ENCODE data around the gene C20orf144.
"Not testable (repeated sequence)": the region's sequence is repeated elsewhere in the genome, so short reads cannot be mapped to it uniquely, and the experiment has no call there.

Gene C20orf144

DNA sequence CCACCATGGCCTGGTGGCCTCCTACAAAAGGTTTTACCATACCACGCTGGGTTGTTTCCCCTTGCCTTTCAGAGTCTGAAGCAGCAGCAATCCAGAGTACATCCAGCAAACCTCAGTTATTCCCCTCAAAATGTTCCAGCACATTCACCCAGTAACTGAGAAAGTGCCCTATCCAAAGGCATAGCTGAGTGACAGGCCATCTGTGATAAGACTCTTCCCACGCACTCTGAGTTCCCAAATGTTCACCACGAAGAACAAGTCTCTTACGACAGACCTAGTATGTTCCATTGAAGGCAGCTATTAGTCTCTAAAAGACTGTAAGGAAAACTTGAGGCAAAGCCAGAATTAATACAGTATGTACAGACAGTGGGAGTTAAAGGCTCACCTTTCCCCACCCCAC is 31.6 kb upstream of the C20orf144 start:
- Histone ChIP-seq H3K18ac (ENCODE audit: low read depth in 1 of 2, low read length in 2 of 2) (no peak overlapping the region), H3K9ac (ENCODE audit: low read length) (no peak overlapping the region), H3K4ac (ENCODE audit: low read depth in 1 of 2, low read length in 2 of 2) (no peak overlapping the region), H3K23ac (ENCODE audit: low read length in 2 of 2) (no peak overlapping the region), H3K9me3 (ENCODE audit: control insufficient read depth, low read length) (no peaks in the 10 kb centered on the region), H2BK5ac (ENCODE audit: low read depth, low read length, poor library complexity, severe bottlenecking) (no peak overlapping the region), H4K8ac (ENCODE audit: low read length) (no peak overlapping the region), H2BK15ac (ENCODE audit: low read depth, poor library complexity, severe bottlenecking) (no peak overlapping the region), H3K27ac (ENCODE audit: low read length, poor library complexity, severe bottlenecking) (no peak overlapping the region), H2BK120ac (ENCODE audit: low read depth, low read length) (no peak overlapping the region), H3K4me2 (ENCODE audit: low read length, poor library complexity, severe bottlenecking) (no peak overlapping the region), H2BK12ac (ENCODE audit: low read length in 2 of 2) (no peak overlapping the region), H3K79me1 (replicated peaks; ENCODE audit: low read length, poor library complexity, severe bottlenecking) (no peaks in the 10 kb centered on the region), H3K4me3 (ENCODE audit: insufficient read depth in 1 of 2, low read depth in 1 of 2, low read length in 2 of 2) (no peak overlapping the region), H3K14ac (ENCODE audit: low read length in 2 of 2) (no peak overlapping the region), H3K36me3 (ENCODE audit: control insufficient read depth in 1 of 2, insufficient read depth in 2 of 2, low read depth in 1 of 2, low read length in 2 of 2) (peaks cover 37 to 79% of the 10 kb centered on the region in 2 experiments), H2AFZ (ENCODE audit: low read depth, low read length) (no peak overlapping the region), H3K4me1 (ENCODE audit: control insufficient read depth, insufficient read depth, low read depth, low read length) (no peaks in the 10 kb centered on the region), H3K27me3 (ENCODE audit: control insufficient read depth in 1 of 2, insufficient read depth in 1 of 2, low read length in 2 of 2) (no peaks in the 10 kb centered on the region), H4K91ac (ENCODE audit: low read length) (no peak overlapping the region), H2AK5ac (ENCODE audit: low read length, severe bottlenecking) (no peak overlapping the region)
- 100% methylated on average over 2 of the region's 4 CpGs for WGBS
- no peak for DNase-seq

DNA sequence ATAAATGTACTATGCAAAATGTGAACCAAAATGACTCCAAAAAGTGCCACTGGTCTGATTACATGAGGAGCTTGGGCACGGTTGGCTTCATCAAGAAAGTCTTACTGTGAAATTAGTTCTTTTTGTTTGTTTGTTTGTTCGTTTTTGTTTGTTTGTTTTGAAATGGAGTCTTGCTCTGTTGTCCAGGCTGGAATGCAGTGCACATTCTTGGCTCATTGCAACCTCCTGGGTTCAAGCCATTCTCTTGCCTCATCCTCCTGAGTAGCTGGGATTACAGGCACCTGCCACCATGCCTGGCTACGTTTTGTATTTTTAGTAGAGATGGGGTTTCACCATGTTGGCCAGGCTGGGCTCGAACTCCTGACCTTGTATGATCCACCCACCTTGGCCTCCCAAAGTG is 30.2 kb upstream of the C20orf144 start:
- not testable (repeated sequence) for H2BK12ac ChIP-seq (ENCODE audit: low read length in 2 of 2); H3K4me3 ChIP-seq (ENCODE audit: insufficient read depth in 1 of 2, low read depth in 1 of 2, low read length in 2 of 2); H3K4me1 ChIP-seq (ENCODE audit: control insufficient read depth, insufficient read depth, low read depth, low read length); H3K27me3 ChIP-seq (ENCODE audit: control insufficient read depth in 1 of 2, insufficient read depth in 1 of 2, low read length in 2 of 2); H3K27ac ChIP-seq (ENCODE audit: low read length, poor library complexity, severe bottlenecking); H3K18ac ChIP-seq (ENCODE audit: low read depth in 1 of 2, low read length in 2 of 2); H2AK5ac ChIP-seq (ENCODE audit: low read length, severe bottlenecking); H4K91ac ChIP-seq (ENCODE audit: low read length); H2AFZ ChIP-seq (ENCODE audit: low read depth, low read length); H2BK120ac ChIP-seq (ENCODE audit: low read depth, low read length); H2BK5ac ChIP-seq (ENCODE audit: low read depth, low read length, poor library complexity, severe bottlenecking); H2BK15ac ChIP-seq (ENCODE audit: low read depth, poor library complexity, severe bottlenecking); H3K4ac ChIP-seq (ENCODE audit: low read depth in 1 of 2, low read length in 2 of 2); H3K9ac ChIP-seq (ENCODE audit: low read length); DNase-seq; H3K23ac ChIP-seq (ENCODE audit: low read length in 2 of 2); H3K9me3 ChIP-seq (ENCODE audit: control insufficient read depth, low read length); H3K4me2 ChIP-seq (ENCODE audit: low read length, poor library complexity, severe bottlenecking); H4K8ac ChIP-seq (ENCODE audit: low read length); H3K79me1 ChIP-seq (replicated peaks; ENCODE audit: low read length, poor library complexity, severe bottlenecking); H3K14ac ChIP-seq (ENCODE audit: low read length in 2 of 2)
- H3K36me3 ChIP-seq (ENCODE audit: control insufficient read depth in 1 of 2, insufficient read depth in 2 of 2, low read depth in 1 of 2, low read length in 2 of 2) = peaks cover 34 to 76% of the 10 kb centered on the region in 2 experiments
- WGBS = 87% methylated on average over 3 of the region's 4 CpGs

DNA sequence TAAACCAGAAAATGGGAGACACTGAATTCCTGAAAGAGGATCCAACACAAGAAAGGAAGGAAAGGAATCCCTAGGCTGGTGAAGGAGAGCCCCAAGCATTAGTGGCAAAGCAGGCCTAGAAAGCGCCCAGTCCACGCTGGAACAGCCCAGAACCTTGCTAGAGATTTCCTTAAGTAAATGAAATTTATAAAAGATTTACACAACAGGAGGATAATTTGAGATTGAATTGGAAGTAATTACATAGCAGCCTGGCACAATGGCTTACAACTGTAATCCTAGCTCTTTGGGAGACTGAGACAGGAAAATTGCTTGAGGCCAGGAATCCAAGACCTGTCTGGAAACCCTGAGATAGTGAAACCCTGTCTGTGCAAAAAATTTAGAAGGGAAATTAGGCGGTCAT is 26.8 kb upstream of the C20orf144 start:
- Histone ChIP-seq H2AFZ (ENCODE audit: low read depth, low read length) (no peak overlapping the region), H3K9me3 (ENCODE audit: control insufficient read depth, low read length) (no peaks in the 10 kb centered on the region), H3K4ac (ENCODE audit: low read depth in 1 of 2, low read length in 2 of 2) (no peak overlapping the region), H4K8ac (ENCODE audit: low read length) (no peak overlapping the region), H2BK120ac (ENCODE audit: low read depth, low read length) (no peak overlapping the region), H3K18ac (ENCODE audit: low read depth in 1 of 2, low read length in 2 of 2) (no peak overlapping the region), H3K4me2 (ENCODE audit: low read length, poor library complexity, severe bottlenecking) (no peak overlapping the region), H3K4me3 (ENCODE audit: insufficient read depth in 1 of 2, low read depth in 1 of 2, low read length in 2 of 2) (no peak overlapping the region), H2AK5ac (ENCODE audit: low read length, severe bottlenecking) (no peak overlapping the region), H3K36me3 (ENCODE audit: control insufficient read depth in 1 of 2, insufficient read depth in 2 of 2, low read depth in 1 of 2, low read length in 2 of 2) (peaks cover 27 to 73% of the 10 kb centered on the region in 2 experiments), H2BK15ac (ENCODE audit: low read depth, poor library complexity, severe bottlenecking) (no peak overlapping the region), H3K27ac (ENCODE audit: low read length, poor library complexity, severe bottlenecking) (no peak overlapping the region), H3K27me3 (ENCODE audit: control insufficient read depth in 1 of 2, insufficient read depth in 1 of 2, low read length in 2 of 2) (no peaks in the 10 kb centered on the region), H3K14ac (ENCODE audit: low read length in 2 of 2) (no peak overlapping the region), H3K79me1 (replicated peaks; ENCODE audit: low read length, poor library complexity, severe bottlenecking) (no peaks in the 10 kb centered on the region), H3K4me1 (ENCODE audit: control insufficient read depth, insufficient read depth, low read depth, low read length) (no peaks in the 10 kb centered on the region), H3K9ac (ENCODE audit: low read length) (no peak overlapping the region), H4K91ac (ENCODE audit: low read length) (no peak overlapping the region), H3K23ac (ENCODE audit: low read length in 2 of 2) (no peak overlapping the region), H2BK12ac (ENCODE audit: low read length in 2 of 2) (no peak overlapping the region), H2BK5ac (ENCODE audit: low read depth, low read length, poor library complexity, severe bottlenecking) (no peak overlapping the region)
- 100% methylated on average over 1 of the region's 3 CpGs for WGBS
- DNase-seq = no peak

DNA sequence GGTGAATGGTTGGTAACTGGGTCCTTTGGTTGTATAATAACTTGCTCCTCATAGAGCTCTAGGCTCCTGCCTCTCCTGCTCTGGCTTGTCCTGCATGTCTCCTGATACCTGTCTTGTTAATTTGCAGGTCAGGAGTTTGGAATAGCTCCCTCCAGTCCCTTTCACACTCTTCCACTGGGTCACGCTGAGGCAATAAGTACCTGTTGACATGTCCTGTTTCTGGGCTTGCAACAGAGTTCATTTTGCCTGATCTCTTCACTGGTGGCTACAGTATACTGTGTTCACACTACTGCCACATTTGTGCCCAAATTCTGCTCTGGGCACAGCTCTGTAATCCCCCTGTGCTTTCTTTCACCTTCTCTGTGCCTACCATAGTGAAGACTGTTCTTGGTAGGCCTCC is 25.4 kb upstream of the C20orf144 start:
- H3K27ac ChIP-seq (ENCODE audit: low read length, poor library complexity, severe bottlenecking) = no peak overlapping the region
- H3K27me3 ChIP-seq (ENCODE audit: control insufficient read depth in 1 of 2, insufficient read depth in 1 of 2, low read length in 2 of 2) = no peaks in the 10 kb centered on the region
- H2AFZ ChIP-seq (ENCODE audit: low read depth, low read length) = no peak overlapping the region
- no peak overlapping the region for H2BK5ac ChIP-seq (ENCODE audit: low read depth, low read length, poor library complexity, severe bottlenecking)
- no peak overlapping the region for H3K18ac ChIP-seq (ENCODE audit: low read depth in 1 of 2, low read length in 2 of 2)
- no peak overlapping the region for H2BK15ac ChIP-seq (ENCODE audit: low read depth, poor library complexity, severe bottlenecking)
- no peak overlapping the region for H3K4me2 ChIP-seq (ENCODE audit: low read length, poor library complexity, severe bottlenecking)
- no peak overlapping the region for H3K23ac ChIP-seq (ENCODE audit: low read length in 2 of 2)
- no peak overlapping the region for H4K8ac ChIP-seq (ENCODE audit: low read length)
- no peak overlapping the region for H2BK120ac ChIP-seq (ENCODE audit: low read depth, low read length)
- WGBS = 97% methylated on average over 1 of the region's 1 CpG
- no peak overlapping the region for H3K9ac ChIP-seq (ENCODE audit: low read length)
- no peak overlapping the region for H3K14ac ChIP-seq (ENCODE audit: low read length in 2 of 2)
- H3K36me3 ChIP-seq (ENCODE audit: control insufficient read depth in 1 of 2, insufficient read depth in 2 of 2, low read depth in 1 of 2, low read length in 2 of 2) = peaks cover 23 to 75% of the 10 kb centered on the region in 2 experiments
- no peak overlapping the region for H2AK5ac ChIP-seq (ENCODE audit: low read length, severe bottlenecking)
- H2BK12ac ChIP-seq (ENCODE audit: low read length in 2 of 2) = no peak overlapping the region
- no peak for DNase-seq
- H3K4me1 ChIP-seq (ENCODE audit: control insufficient read depth, insufficient read depth, low read depth, low read length) = no peaks in the 10 kb centered on the region
- H4K91ac ChIP-seq (ENCODE audit: low read length) = no peak overlapping the region
- H3K4me3 ChIP-seq (ENCODE audit: insufficient read depth in 1 of 2, low read depth in 1 of 2, low read length in 2 of 2) = no peak overlapping the region
- H3K79me1 ChIP-seq (replicated peaks; ENCODE audit: low read length, poor library complexity, severe bottlenecking) = no peaks in the 10 kb centered on the region
- no peak overlapping the region for H3K4ac ChIP-seq (ENCODE audit: low read depth in 1 of 2, low read length in 2 of 2)
- no peaks in the 10 kb centered on the region for H3K9me3 ChIP-seq (ENCODE audit: control insufficient read depth, low read length)

Measured in mesenchymal stem cell (in vitro differentiated cells and primary cell).